SK-N-SH (cell line): ENCODE results near the gene CTSA. TPM values are rescaled to one million over a fixed set of nuclear protein-coding genes. Genes with fewer than 3 reads are reported as not detected.

ENCODE experiments used
- CTCF ChIA-PET: fragments of 300-600, 350-600 bp; formaldehyde crosslinking; extraction: SDS; loops from one replicate; lab custom pipeline; 2021; lab: Yijun Ruan, JAX
- POLR2A ChIA-PET: fragments of 350-600 bp; sonication (Branson Sonifier 250); formaldehyde crosslinking; extraction: SDS; loops from one replicate; lab custom pipeline; 2020; ENCODE audit warnings: antibody characterized with exemption, inconsistent platforms; lab: Yijun Ruan, JAX
- DNase-seq: peaks from one replicate; pipeline ENCODE4 v3.0.0; 2012
- H2AFZ ChIP-seq: fragments of 200-600 bp; sonication (generic); 2 replicates; pipeline ENCODE4 v1.8.1; 2016; ENCODE audit warnings: antibody characterized with exemption, mild to moderate bottlenecking, low read depth
- H3F3A ChIP-seq: fragments of 200-600 bp; sonication (generic); replicated peaks from 2 replicates; pipeline ENCODE3; 2016; ENCODE audit warnings: antibody characterized with exemption, mild to moderate bottlenecking; ENCODE audit not compliant: insufficient read depth
- H3K27ac ChIP-seq, 2 experiments: fragments of 200-500 bp in 1 of 2; fragments of 200-600 bp in 1 of 2; sonication (Bioruptor generic) in 1 of 2; sonication (generic), shearing (Covaris generic) in 1 of 2; 2 replicates each; pipeline versions ENCODE4 v1.5.1 to v1.6.1; 2014 to 2016; ENCODE audit warnings: low read depth in 2 of 2, inconsistent platforms in 1 of 2, low read length in 1 of 2, mild to moderate bottlenecking in 1 of 2, mixed read lengths in 1 of 2
- H3K27me3 ChIP-seq: fragments of 200-600 bp; sonication (generic), shearing (Covaris generic); 2 replicates; pipeline ENCODE4 v1.6.1; 2016; ENCODE audit warnings: mixed run types; ENCODE audit not compliant: insufficient read depth
- H3K36me3 ChIP-seq, 2 experiments: fragments of 200-500 bp in 1 of 2; fragments of 200-600 bp in 1 of 2; sonication (Bioruptor generic) in 1 of 2; sonication (generic) in 1 of 2; replicated peaks in 1 of 2; 2 replicates each; pipeline versions ENCODE3 to v1.5.1; 2014 to 2016; ENCODE audit warnings: low read length in 1 of 2, mild to moderate bottlenecking in 1 of 2; ENCODE audit not compliant: insufficient read depth in 2 of 2, control insufficient read depth in 1 of 2
- H3K4me1 ChIP-seq, 2 experiments: fragments of 200-500 bp in 1 of 2; fragments of 200-600 bp in 1 of 2; sonication (Bioruptor generic) in 1 of 2; sonication (generic), shearing (Covaris generic) in 1 of 2; 2 replicates each; pipeline versions ENCODE4 v1.5.1 to v1.6.1; 2014 to 2016; ENCODE audit warnings: low read depth in 1 of 2, low read length in 1 of 2, mixed run types in 1 of 2; ENCODE audit not compliant: insufficient read depth in 2 of 2, control insufficient read depth in 1 of 2
- H3K4me2 ChIP-seq: fragments of 200-600 bp; sonication (generic), shearing (Covaris generic); 2 replicates; pipeline ENCODE4 v1.6.1; 2017; ENCODE audit warnings: mixed run types
- H3K4me3 ChIP-seq, 2 experiments: fragments of 200-500 bp in 1 of 2; fragments of 200-600 bp in 1 of 2; sonication (Bioruptor generic) in 1 of 2; sonication (generic), shearing (Covaris generic) in 1 of 2; 2 replicates each; pipeline versions ENCODE4 v1.5.1 to v1.8.1; 2014 to 2016; ENCODE audit warnings: low read depth in 2 of 2, inconsistent platforms in 1 of 2, low read length in 1 of 2, mild to moderate bottlenecking in 1 of 2, mixed read lengths in 1 of 2, moderate library complexity in 1 of 2
- H3K79me2 ChIP-seq: fragments of 200-600 bp; sonication (generic); 2 replicates; pipeline ENCODE4 v1.8.1; 2017; ENCODE audit warnings: mild to moderate bottlenecking; ENCODE audit not compliant: insufficient read depth
- H3K9ac ChIP-seq: fragments of 200-600 bp; sonication (generic); 2 replicates; pipeline ENCODE4 v1.6.1; 2017; ENCODE audit warnings: mixed run types
- H3K9me2 ChIP-seq: fragments of 200-600 bp; sonication (generic); 2 replicates; pipeline ENCODE4 v1.6.1; 2017; ENCODE audit warnings: mixed run types
- H3K9me3 ChIP-seq: fragments of 200-600 bp; sonication (generic); 2 replicates; pipeline ENCODE4 v1.6.1; 2017; ENCODE audit warnings: mixed run types, mild to moderate bottlenecking, moderate library complexity
- H4K20me1 ChIP-seq: fragments of 200-600 bp; sonication (generic); 2 replicates; pipeline ENCODE4 v1.6.1; 2017; ENCODE audit warnings: mild to moderate bottlenecking, mixed run types; ENCODE audit not compliant: insufficient read depth
- CHD2 ChIP-seq: fragments of 150-350 bp; IDR thresholded peaks from 2 replicates; pipeline ENCODE4 v1.6.1; 2018; ENCODE audit warnings: low read length; ENCODE audit not compliant: partially characterized antibody
- CTCF ChIP-seq: fragments of 200-600 bp; sonication (generic); IDR thresholded peaks from 2 replicates; pipeline ENCODE4 v1.6.1; 2017; ENCODE audit warnings: antibody characterized with exemption, mild to moderate bottlenecking, moderate library complexity
- ELF1 ChIP-seq: IDR thresholded peaks from 2 replicates; pipeline ENCODE4 v1.4.0; 2012
- EP300 ChIP-seq, 2 experiments: IDR thresholded peaks; 2 replicates each; pipeline versions ENCODE4 v1.4.0 to v1.6.1; 2012; ENCODE audit warnings: borderline replicate concordance in 1 of 2, low read depth in 1 of 2, low read length in 1 of 2
- FOXJ3 ChIP-seq: sonication (generic); formaldehyde crosslinking; IDR thresholded peaks from 2 replicates; pipeline ENCODE4 v1.5.1; 2020; ENCODE audit warnings: mild to moderate bottlenecking, missing genetic modification reagents
- FOXM1 ChIP-seq: IDR thresholded peaks from 2 replicates; pipeline ENCODE4 v1.4.0; 2012; ENCODE audit warnings: low read depth, mild to moderate bottlenecking
- IRF3 ChIP-seq: fragments of 150-350 bp; IDR thresholded peaks from 2 replicates; pipeline ENCODE4 v1.6.1; 2016; ENCODE audit warnings: mild to moderate bottlenecking, low read depth, low read length
- MAX ChIP-seq: IDR thresholded peaks from 2 replicates; pipeline ENCODE4 v1.4.0; 2012; ENCODE audit warnings: low read depth
- MEF2A ChIP-seq: IDR thresholded peaks from 2 replicates; pipeline ENCODE4 v1.4.0; 2012; ENCODE audit warnings: low read depth, borderline replicate concordance
- MXI1 ChIP-seq: IDR thresholded peaks from 2 replicates; pipeline ENCODE4 v1.6.1; 2012; ENCODE audit warnings: mild to moderate bottlenecking, low read depth, low read length, improper control_type of control experiment
- NFIC ChIP-seq: IDR thresholded peaks from 2 replicates; pipeline ENCODE4 v1.4.0; 2012; ENCODE audit warnings: borderline replicate concordance
- POLR2AphosphoS5 ChIP-seq: IDR thresholded peaks from 2 replicates; pipeline ENCODE4 v1.6.1; 2012; ENCODE audit warnings: low read depth, low read length
- RCOR1 ChIP-seq: fragments of 150-350 bp; IDR thresholded peaks from 2 replicates; pipeline ENCODE4 v1.6.1; 2017; ENCODE audit warnings: antibody characterized with exemption, low read length
- RFX5 ChIP-seq: IDR thresholded peaks from 2 replicates; pipeline ENCODE4 v1.6.1; 2012; ENCODE audit warnings: mild to moderate bottlenecking, improper control_type of control experiment, low read length
- SIN3A ChIP-seq: IDR thresholded peaks from 2 replicates; pipeline ENCODE4 v1.6.1; 2012; ENCODE audit warnings: low read depth, mild to moderate bottlenecking, low read length, moderate library complexity, borderline replicate concordance
- SMC3 ChIP-seq: IDR thresholded peaks from 2 replicates; pipeline ENCODE4 v1.6.1; 2012; ENCODE audit warnings: low read depth, low read length, improper control_type of control experiment
- TAF1 ChIP-seq: IDR thresholded peaks from 2 replicates; pipeline ENCODE4 v1.6.1; 2012; ENCODE audit warnings: low read depth, mild to moderate bottlenecking, low read length, moderate library complexity, borderline replicate concordance
- TEAD4 ChIP-seq: IDR thresholded peaks from 2 replicates; pipeline ENCODE4 v1.4.0; 2012; ENCODE audit warnings: mild to moderate bottlenecking, borderline replicate concordance; ENCODE audit not compliant: insufficient read depth
- USF1 ChIP-seq: IDR thresholded peaks from 2 replicates; pipeline ENCODE4 v1.4.0; 2012; ENCODE audit warnings: low read depth, borderline replicate concordance
- YY1 ChIP-seq: IDR thresholded peaks from 2 replicates; pipeline ENCODE4 v1.4.0; 2012; ENCODE audit warnings: low read depth, mild to moderate bottlenecking
- WGBS: methylation state at CpG from one replicate; pipeline ENCODE4 v1.1.6; 2017; ENCODE audit warnings: low lambda C conversion rate; 5-methylcytosine and 5-hydroxymethylcytosine counted together
- polyA plus RNA-seq, 3 experiments: library from polyadenylated mRNA; depleted of rRNA; stranded (reverse); fragments of >200 nt; gene quantifications; 2 replicates each; pipeline ENCODE4 v1.2.3, GENCODE V29; 2012
- TF ChIP-seq, protein P1 (sequence below): IDR thresholded peaks from 2 replicates; pipeline ENCODE4 v1.4.0; 2012; ENCODE audit warnings: low read depth, borderline replicate concordance
- TF ChIP-seq, protein P2 (sequence below): IDR thresholded peaks from 2 replicates; pipeline ENCODE4; 2012

The CTSA gene
- polyA plus RNA-seq, 1 of the 3 experiments (the other 2 are of a cell fraction), result 338 TPM

- no peak for TF ChIP-seq TEAD4
- no peak for TF ChIP-seq CTCF
- no peak for TF ChIP-seq MXI1
- no peak for TF ChIP-seq ELF1
- no peak for TF ChIP-seq RCOR1
- no peak for TF ChIP-seq CHD2
- TF ChIP-seq TAF1, result no peak
- TF ChIP-seq SIN3A, result no peak
- no peak for TF ChIP-seq NFIC
- TF ChIP-seq FOXM1, result no peak
Measured at GRCh38 chr20:45850238-45850637, 40.9 kb upstream of the CTSA start (continued).

DNA sequence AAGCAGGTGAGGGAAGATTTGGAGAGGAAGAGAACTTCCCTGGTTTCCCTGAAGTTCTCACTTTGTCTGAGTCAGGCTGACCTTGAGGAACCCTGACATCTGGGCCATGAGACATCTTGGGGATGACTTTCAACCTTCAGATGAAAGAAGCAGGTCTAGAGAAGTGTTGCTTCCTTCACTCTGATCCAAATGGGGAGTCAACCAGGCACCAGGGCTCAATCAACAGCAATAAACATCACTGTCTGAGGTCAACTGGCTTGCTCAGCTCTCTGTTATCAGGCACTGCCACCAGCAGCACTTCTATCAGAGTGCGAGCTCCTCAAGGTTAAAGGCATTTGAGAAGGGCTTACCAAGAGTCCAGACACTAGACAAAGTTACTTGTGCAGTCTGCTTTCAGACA, 40.2 kb upstream of the CTSA start:
- Histone ChIP-seq H3F3A (peaks cover 3% of the 10 kb centered on the region), H3K4me2 (no peak overlapping the region), H3K9me3 (no peaks in the 10 kb centered on the region), H3K27ac (no peak overlapping the region), H3K79me2 (peaks cover 18% of the 10 kb centered on the region; the same call in 1 of the 2 replicates), H3K27me3 (no peaks in the 10 kb centered on the region), H2AFZ (no peak overlapping the region), H3K36me3 (peaks cover 16 to 27% of the 10 kb centered on the region in 2 experiments), H3K4me3 (no peak overlapping the region), H4K20me1 (no peaks in the 10 kb centered on the region), H3K4me1 (peaks cover 2 to 6% of the 10 kb centered on the region in 2 experiments; a peak in 2 of 4 replicates), H3K9ac (no peak overlapping the region), H3K9me2 (no peaks in the 10 kb centered on the region)
- no peak for DNase-seq
- POLR2A ChIA-PET, result no interaction called here
- CTCF ChIA-PET, result interaction anchor here (1.6 kb wide), 2 partner anchors 8 to 18 kb away, joined by 4 to 6 read pairs; no protein-coding TSS in a partner anchor
- 89% methylated on average over 1 of the region's 1 CpG for WGBS
- TF ChIP-seq USF1, result no peak
- TF ChIP-seq SMC3, result no peak
- TF ChIP-seq MAX, result no peak
- TF ChIP-seq IRF3, result no peak
- TF ChIP-seq, protein P1, sequence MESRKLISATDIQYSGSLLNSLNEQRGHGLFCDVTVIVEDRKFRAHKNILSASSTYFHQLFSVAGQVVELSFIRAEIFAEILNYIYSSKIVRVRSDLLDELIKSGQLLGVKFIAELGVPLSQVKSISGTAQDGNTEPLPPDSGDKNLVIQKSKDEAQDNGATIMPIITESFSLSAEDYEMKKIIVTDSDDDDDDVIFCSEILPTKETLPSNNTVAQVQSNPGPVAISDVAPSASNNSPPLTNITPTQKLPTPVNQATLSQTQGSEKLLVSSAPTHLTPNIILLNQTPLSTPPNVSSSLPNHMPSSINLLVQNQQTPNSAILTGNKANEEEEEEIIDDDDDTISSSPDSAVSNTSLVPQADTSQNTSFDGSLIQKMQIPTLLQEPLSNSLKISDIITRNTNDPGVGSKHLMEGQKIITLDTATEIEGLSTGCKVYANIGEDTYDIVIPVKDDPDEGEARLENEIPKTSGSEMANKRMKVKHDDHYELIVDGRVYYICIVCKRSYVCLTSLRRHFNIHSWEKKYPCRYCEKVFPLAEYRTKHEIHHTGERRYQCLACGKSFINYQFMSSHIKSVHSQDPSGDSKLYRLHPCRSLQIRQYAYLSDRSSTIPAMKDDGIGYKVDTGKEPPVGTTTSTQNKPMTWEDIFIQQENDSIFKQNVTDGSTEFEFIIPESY, result no peak
- TF ChIP-seq, protein P2, sequence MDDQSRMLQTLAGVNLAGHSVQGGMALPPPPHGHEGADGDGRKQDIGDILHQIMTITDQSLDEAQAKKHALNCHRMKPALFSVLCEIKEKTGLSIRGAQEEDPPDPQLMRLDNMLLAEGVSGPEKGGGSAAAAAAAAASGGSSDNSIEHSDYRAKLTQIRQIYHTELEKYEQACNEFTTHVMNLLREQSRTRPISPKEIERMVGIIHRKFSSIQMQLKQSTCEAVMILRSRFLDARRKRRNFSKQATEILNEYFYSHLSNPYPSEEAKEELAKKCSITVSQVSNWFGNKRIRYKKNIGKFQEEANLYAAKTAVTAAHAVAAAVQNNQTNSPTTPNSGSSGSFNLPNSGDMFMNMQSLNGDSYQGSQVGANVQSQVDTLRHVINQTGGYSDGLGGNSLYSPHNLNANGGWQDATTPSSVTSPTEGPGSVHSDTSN, result no peak
- TF ChIP-seq ELF1, result no peak
- no peak for TF ChIP-seq YY1
- TF ChIP-seq CTCF, result no peak
- TF ChIP-seq EP300 (IDR thresholded peaks at IDR 0.05; ENCODE audit: borderline replicate concordance in 1 of 2, low read depth in 1 of 2, low read length in 1 of 2), result no peak
- TF ChIP-seq FOXM1, result no peak
- TF ChIP-seq POLR2AphosphoS5, result no peak
- no peak for TF ChIP-seq FOXJ3 (CRISPR knock-in tag)
- no peak for TF ChIP-seq RFX5
- TF ChIP-seq MEF2A, result no peak
